HepG2 (cell line): ENCODE data around the gene EPB41L3. TPM values are rescaled to one million over a fixed set of nuclear protein-coding genes. Genes with fewer than 3 reads are reported as not detected.

Source experiments
- FOXA1 ChIP-seq, 2 experiments: fragments of 450-650 bp in 1 of 2; sonication (generic) in 1 of 2; formaldehyde crosslinking in 1 of 2; IDR thresholded peaks; 2 replicates each; pipeline versions ENCODE4 v1.4.0 to v1.6.1; 2016 to 2020; ENCODE audit warnings: missing genetic modification reagents in 1 of 2
- FOXA3 ChIP-seq: IDR thresholded peaks from 2 replicates; pipeline ENCODE4 v1.6.1; 2016; ENCODE audit warnings: missing genetic modification reagents, missing compliant biosample characterization
- SOX13 ChIP-seq, 3 experiments: fragments of 450-650 bp in 1 of 3; sonication (generic) in 1 of 3; formaldehyde crosslinking in 1 of 3; IDR thresholded peaks in 2 of 3; conservative IDR thresholded peaks in 1 of 3; 2 replicates each; pipeline versions ENCODE4 v1.5.0 to v1.6.1; 2016 to 2020; ENCODE audit warnings: antibody characterized with exemption in 1 of 3, mild to moderate bottlenecking in 1 of 3, missing compliant biosample characterization in 1 of 3, missing genetic modification reagents in 1 of 3, moderate library complexity in 1 of 3
- SOX5 ChIP-seq: IDR thresholded peaks from 2 replicates; pipeline ENCODE4 v1.6.1; 2016; ENCODE audit warnings: borderline replicate concordance
- SOX6 ChIP-seq, 2 experiments: fragments of 450-650 bp in 1 of 2; sonication (generic) in 1 of 2; formaldehyde crosslinking in 1 of 2; IDR thresholded peaks; 2 replicates each; pipeline versions ENCODE4 v1.4.0 to v1.6.1; 2017 to 2020; ENCODE audit warnings: antibody characterized with exemption in 1 of 2, mild to moderate bottlenecking in 1 of 2, missing genetic modification reagents in 1 of 2
- TAF15 ChIP-seq: fragments of 200-400 bp; formaldehyde crosslinking; IDR thresholded peaks from one replicate; pipeline ENCODE4 v1.6.1; 2018; ENCODE audit warnings: mild to moderate bottlenecking, low read depth, low read length; ENCODE audit not compliant: poor library complexity, severe bottlenecking
- polyA plus RNA-seq, 8 experiments: library from polyadenylated mRNA; depleted of rRNA in 3 of 8; stranded (reverse) in 7 of 8; unstranded in 1 of 8; fragments of >200 nt; fragmentation: Illumina TruSeq in 4 of 8; extraction: Trizol in 4 of 8; gene quantifications; 2 replicates each; pipeline versions ENCODE4 v1.2.1 to v1.2.3, GENCODE V29; 2011 to 2016; ENCODE audit warnings: low read depth in 4 of 8, missing spikeins in 1 of 8, mixed read lengths in 1 of 8; ENCODE audit not compliant: insufficient read depth in 1 of 8
- total RNA-seq, 5 experiments: library from RNA; depleted of rRNA; stranded (reverse); fragments of >200 nt; fragmentation: Illumina TruSeq; extraction: Trizol; gene quantifications; 2 replicates each; pipeline ENCODE4 v1.2.3, GENCODE V29; 2016; ENCODE audit warnings: low read depth in 1 of 5
- TF ChIP-seq, protein P1 (sequence below): sonication (generic); formaldehyde crosslinking; IDR thresholded peaks from 2 replicates; pipeline ENCODE4 v1.5.1; 2020; ENCODE audit warnings: mild to moderate bottlenecking, missing genetic modification reagents, borderline replicate concordance

The EPB41L3 gene
- total and polyA plus RNA-seq, 2 of the 13 experiments (the other 11 are each of a cell fraction or from before 2014, with no cell fraction given) = not detected

DNA sequence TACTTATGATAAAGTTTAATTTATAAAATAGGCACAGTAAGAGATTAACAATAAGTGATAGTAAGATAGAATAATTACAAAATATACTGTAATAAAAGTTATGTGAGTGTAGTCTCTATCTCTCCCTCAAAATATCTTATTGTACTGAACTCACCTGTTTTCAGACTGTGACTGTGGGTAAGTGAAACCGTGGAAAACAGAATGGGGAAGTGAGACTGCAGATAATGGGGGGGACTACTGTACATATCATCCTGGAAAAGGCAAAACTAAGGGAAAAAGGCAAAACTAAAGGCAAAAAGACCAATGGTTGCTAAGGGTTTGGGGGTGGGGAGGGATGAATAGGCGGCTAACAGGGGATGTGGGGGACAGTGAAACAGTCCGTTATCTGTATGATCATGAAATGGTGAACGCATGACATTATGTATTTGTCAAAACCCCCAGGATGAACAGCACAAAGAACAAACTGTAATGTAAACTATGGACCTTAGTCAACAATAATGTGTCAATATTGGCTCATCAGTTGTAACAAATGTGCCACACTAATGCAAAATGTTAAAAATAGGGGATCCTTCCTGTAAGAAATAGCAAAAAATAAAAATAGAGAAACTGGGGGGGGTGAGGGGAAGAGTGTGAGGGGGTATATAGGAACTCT lies 93.8 kb downstream of the EPB41L3 start (continued):
- TF ChIP-seq TAF15 = no peak
- TF ChIP-seq SOX13 (IDR thresholded peaks at IDR 0.05) = no peak
- peak in 1 of 2 experiments; percentile 52; a peak in 1 of 4 replicates for TF ChIP-seq SOX13 (CRISPR knock-in tag; conservative IDR thresholded peaks at IDR 0.05 in 1 of 2, IDR thresholded peaks at IDR 0.05 in 1 of 2)
- peak; percentile 79 for TF ChIP-seq FOXA3 (CRISPR knock-in tag)
- TF ChIP-seq, protein P1, sequence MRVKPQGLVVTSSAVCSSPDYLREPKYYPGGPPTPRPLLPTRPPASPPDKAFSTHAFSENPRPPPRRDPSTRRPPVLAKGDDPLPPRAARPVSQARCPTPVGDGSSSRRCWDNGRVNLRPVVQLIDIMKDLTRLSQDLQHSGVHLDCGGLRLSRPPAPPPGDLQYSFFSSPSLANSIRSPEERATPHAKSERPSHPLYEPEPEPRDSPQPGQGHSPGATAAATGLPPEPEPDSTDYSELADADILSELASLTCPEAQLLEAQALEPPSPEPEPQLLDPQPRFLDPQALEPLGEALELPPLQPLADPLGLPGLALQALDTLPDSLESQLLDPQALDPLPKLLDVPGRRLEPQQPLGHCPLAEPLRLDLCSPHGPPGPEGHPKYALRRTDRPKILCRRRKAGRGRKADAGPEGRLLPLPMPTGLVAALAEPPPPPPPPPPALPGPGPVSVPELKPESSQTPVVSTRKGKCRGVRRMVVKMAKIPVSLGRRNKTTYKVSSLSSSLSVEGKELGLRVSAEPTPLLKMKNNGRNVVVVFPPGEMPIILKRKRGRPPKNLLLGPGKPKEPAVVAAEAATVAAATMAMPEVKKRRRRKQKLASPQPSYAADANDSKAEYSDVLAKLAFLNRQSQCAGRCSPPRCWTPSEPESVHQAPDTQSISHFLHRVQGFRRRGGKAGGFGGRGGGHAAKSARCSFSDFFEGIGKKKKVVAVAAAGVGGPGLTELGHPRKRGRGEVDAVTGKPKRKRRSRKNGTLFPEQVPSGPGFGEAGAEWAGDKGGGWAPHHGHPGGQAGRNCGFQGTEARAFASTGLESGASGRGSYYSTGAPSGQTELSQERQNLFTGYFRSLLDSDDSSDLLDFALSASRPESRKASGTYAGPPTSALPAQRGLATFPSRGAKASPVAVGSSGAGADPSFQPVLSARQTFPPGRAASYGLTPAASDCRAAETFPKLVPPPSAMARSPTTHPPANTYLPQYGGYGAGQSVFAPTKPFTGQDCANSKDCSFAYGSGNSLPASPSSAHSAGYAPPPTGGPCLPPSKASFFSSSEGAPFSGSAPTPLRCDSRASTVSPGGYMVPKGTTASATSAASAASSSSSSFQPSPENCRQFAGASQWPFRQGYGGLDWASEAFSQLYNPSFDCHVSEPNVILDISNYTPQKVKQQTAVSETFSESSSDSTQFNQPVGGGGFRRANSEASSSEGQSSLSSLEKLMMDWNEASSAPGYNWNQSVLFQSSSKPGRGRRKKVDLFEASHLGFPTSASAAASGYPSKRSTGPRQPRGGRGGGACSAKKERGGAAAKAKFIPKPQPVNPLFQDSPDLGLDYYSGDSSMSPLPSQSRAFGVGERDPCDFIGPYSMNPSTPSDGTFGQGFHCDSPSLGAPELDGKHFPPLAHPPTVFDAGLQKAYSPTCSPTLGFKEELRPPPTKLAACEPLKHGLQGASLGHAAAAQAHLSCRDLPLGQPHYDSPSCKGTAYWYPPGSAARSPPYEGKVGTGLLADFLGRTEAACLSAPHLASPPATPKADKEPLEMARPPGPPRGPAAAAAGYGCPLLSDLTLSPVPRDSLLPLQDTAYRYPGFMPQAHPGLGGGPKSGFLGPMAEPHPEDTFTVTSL (CRISPR knock-in tag) = peak; percentile 61; the same call in 1 of the 2 replicates
- peak; percentile 50; the same call in 1 of the 2 replicates for TF ChIP-seq SOX5 (CRISPR knock-in tag)
- TF ChIP-seq SOX6 (IDR thresholded peaks at IDR 0.05) = no peak
- TF ChIP-seq SOX6 (CRISPR knock-in tag; IDR thresholded peaks at IDR 0.05) = peak; percentile 51; the same call in 1 of the 2 replicates
- peak; percentile 36; the same call in 1 of the 2 replicates for TF ChIP-seq FOXA1 (IDR thresholded peaks at IDR 0.05)
- no peak for TF ChIP-seq FOXA1 (CRISPR knock-in tag; IDR thresholded peaks at IDR 0.05)
